Epithelial cell of prostate (primary cell): ENCODE measurements around the gene PTBP2.

Experiments
- DNase-seq: peaks from one replicate; pipeline ENCODE4 v3.0.0-alpha.2; 2011; ENCODE audit warnings: low read depth, low spot score
- H3K27ac ChIP-seq: fragments of 450-650 bp; 2 replicates; pipeline ENCODE4 v1.5.1; 2017; ENCODE audit warnings: mild to moderate bottlenecking

Gene PTBP2

DNA sequence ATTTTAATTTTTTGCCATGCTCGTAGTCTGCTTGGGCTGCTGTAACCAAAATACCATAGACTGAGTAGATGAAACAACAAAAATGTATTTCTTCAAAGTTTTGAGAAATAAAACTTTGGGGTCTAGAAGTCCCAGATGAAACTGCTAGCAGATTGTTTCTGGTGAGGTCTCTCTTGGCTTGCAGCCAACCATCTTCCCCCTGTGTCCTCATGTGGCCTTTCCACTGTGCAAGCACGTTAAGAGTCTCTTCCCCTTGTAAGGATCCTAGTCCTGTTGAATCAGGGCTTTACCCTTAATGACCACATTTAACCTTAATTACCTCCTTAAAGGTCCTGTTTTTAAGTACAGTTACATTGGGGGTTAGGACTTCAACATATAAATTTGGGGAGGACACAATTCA lies 86.6 kb downstream of the PTBP2 start:
- no peak for DNase-seq
- no peak overlapping the region for H3K27ac ChIP-seq

DNA sequence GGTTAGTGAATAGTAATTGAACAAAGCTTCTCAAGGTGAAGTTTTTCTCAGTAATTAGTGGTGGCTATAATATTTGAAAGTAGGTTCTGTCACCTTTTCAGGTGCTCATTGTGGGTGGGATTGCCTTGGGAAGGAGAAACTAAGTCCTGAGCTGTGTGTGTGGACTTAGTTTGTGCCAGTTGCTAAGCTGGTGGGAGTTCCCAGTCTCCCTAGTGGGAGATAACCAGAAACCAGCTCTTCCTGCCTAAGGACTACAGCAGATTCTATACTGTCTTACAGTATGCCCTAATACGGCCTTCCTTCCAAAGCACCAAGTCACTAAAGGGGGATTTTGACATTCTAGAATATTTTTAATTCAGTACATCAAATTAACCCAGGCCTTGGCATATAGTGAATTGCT lies 94.3 kb downstream of the PTBP2 start:
- no peak for DNase-seq

DNA sequence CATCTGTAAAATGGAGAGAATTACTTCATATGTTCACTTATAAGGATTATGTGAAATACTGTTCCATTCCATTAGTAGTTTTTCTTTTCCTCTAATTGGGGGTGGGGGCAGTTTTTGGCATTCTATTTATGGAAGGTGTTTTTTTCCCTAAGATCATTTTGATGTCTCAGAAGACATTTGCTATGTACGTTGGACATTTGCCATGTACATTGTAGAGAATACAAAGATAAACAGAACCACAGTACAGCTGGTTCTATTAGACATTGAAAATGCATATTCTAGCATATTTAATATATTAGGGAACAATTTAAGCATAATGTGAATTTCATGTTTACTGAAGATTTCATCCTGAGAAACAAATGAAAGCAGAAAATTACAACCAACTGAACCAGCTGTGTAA lies 98.5 kb downstream of the PTBP2 start:
- no peak for DNase-seq
- H3K27ac ChIP-seq, result no peak overlapping the region

More for the DNA sequence above, 94.3 kb downstream of the PTBP2 start:
- H3K27ac ChIP-seq, result no peak overlapping the region

GRCh38 chr1:96820671-96821070 lies 99.1 kb downstream of the PTBP2 start:
- no peak for DNase-seq

DNA sequence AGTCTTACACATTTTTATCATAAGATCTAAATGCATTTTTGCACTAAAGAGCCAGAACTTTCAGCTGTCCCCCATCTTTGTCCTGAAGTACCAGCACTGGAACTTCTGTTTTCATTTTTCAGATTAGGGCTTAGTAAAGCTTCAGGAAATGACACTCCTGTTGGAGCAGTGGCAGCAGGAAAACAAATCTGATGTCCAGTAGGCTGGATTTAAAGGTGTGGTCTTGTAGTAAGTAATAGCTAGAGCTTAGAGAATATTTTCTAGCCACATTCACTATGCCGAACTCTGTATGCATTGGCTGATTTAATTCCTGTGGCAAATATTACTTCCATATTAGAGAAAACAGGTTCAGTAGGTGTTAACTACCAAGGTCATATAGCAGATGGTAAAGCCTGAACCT lies 103.6 kb downstream of the PTBP2 start:
- no peak overlapping the region for H3K27ac ChIP-seq
- no peak for DNase-seq

More at GRCh38 chr1:96820671-96821070, 99.1 kb downstream of the PTBP2 start:
- H3K27ac ChIP-seq, result no peak overlapping the region

GRCh38 chr1:96825950-96826576 lies 104.5 kb downstream of the PTBP2 start:
- no peak for DNase-seq
- no peak overlapping the region for H3K27ac ChIP-seq

GRCh38 chr1:96833376-96833775 lies 111.8 kb downstream of the PTBP2 start:
- DNase-seq, result no peak
- H3K27ac ChIP-seq, result no peak overlapping the region

DNA sequence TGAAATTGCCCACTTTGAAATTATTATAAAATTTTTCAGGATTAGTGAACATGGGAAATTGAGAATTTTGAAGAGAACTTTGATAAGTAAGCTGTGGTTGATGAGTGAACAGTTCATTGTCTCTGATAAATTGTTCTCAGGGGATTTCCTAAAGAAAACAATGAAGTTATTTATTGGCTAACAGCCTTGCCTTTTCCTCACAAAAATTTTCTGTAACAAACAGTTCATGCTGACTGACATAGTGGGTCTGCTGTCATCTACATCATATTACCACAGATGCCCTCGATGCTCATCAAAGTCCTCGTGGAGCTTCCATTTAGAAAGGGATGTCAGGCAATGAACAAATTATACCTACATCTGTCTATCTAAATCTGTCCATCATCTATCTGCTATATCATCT lies 113.4 kb downstream of the PTBP2 start:
- no peak overlapping the region for H3K27ac ChIP-seq
- no peak for DNase-seq

DNA sequence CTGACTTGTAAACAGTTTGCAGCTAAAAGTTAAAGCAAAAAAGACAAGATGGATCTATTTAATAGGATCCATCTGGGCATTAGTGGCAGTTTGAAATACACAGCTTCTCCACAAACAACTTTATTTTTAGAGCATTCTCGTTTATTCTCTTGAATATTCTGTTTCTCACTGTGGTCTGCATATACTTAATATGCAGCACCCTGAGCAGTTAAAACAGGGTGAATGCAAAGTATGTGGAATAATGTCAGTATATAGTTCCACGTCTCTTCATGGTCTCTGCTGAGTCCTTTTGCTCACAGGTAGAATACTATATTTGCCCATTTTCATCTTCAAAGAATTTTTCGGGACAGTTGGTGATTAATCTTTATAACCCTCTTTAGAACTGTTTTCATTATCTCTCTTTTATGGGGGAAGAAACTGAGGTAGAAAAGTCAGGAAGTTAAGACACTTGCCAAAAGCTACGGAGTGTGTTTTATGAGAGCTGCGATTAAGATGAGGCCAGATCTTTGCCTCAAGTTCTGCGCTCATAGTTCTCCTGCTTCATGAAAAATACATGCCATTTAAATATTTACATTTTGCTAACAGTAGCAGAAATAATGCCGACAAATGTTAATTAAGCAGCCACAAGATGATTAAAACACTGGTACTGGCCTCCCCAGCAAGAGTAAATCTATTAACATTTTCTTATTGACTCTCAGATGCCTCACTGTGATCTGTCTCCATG lies 115.6 kb downstream of the PTBP2 start:
- H3K27ac ChIP-seq, result no peak overlapping the region
- DNase-seq, result no peak

GRCh38 chr1:96837781-96838216 lies 116.2 kb downstream of the PTBP2 start:
- no peak overlapping the region for H3K27ac ChIP-seq
- no peak for DNase-seq

DNA sequence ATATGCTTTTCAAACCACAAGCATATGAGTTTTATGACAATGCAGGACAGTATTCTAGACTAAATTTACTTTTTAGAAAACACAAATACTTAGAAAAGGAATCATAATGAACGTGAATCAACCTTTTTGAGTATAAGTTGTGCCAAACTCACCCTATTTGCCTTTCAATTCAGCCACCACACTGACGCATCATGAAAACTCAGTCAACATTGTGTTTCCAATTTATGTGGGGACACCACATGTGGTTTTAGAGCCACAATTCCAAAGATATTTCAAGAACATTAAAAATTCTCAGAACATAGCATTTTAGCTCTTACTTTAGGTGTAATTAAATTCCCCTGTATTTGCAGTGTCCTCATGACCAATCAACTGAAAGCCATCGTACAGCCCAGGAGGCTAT lies 118.8 kb downstream of the PTBP2 start:
- H3K27ac ChIP-seq, result no peak overlapping the region
- no peak for DNase-seq

GRCh38 chr1:96842215-96842614 lies 120.6 kb downstream of the PTBP2 start:
- no peak for DNase-seq
- no peak overlapping the region for H3K27ac ChIP-seq

DNA sequence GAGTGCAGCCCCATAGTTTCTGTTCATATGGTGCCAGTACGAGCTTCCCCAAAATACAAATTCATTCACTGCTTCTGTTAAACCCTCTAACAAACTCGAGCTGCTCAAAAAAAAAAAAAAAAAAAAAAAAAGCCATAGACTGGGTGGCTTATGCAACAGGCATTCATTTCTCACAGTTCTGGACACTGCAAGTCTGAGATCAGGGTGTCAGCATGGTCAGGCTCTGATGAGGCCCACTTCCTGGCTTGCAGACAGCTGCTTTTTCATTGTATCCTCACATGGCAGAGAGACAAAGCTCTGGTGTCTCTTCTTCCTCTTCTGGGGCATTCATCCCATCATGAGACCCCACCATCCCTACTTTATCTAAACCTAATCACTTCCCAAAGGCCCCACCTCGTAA lies 121.6 kb downstream of the PTBP2 start:
- DNase-seq, result no peak
- H3K27ac ChIP-seq, result no peak overlapping the region

GRCh38 chr1:96843601-96844000 lies 122.0 kb downstream of the PTBP2 start:
- DNase-seq, result no peak
- no peak overlapping the region for H3K27ac ChIP-seq

- no peak for DNase-seq
These were observed 123.9 kb downstream of the PTBP2 start for GRCh38 chr1:96845464-96845863.

DNA sequence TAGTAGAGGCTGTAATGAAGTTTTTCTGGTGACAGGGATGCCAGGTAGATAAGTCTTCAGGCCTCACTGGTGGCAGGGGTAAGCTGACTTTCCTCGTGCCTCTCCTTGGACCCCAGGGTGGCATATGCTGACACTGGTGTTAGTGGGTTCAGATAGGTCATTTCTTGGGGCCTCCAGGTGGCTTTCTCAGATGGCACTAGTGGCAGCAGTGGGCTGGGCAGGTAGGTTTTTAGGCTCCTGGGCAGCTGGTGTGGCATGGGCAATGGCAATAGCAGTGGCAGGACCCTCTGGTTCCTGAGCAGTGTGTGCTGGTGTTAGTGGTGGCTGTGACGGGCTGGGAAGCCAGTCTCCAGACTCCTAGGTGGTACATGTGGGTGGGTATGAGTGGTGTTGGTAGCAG lies 140.3 kb downstream of the PTBP2 start:
- H3K27ac ChIP-seq, result no peak overlapping the region
- DNase-seq, result no peak

More at GRCh38 chr1:96845464-96845863, 123.9 kb downstream of the PTBP2 start:
- no peak overlapping the region for H3K27ac ChIP-seq

DNA sequence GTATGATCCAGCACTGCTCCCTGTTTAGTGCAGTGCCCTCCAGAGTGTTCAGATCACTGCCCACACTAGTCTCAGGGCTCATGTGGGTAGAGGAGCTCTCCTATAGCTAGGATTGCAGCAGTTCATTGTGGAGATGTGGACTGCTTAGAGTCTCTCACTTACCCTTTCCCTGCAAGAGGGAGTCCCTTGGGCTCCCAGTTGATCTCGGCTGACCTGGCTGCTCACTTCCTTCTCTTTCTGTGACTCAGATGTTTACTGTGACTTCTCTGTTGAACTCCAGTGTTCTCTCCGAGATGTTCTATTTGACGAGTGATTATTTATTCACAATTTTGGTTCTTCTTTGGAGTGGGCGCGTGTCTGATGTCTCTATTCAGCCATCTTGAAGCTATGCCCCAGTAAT lies 141.9 kb downstream of the PTBP2 start:
- no peak for DNase-seq
- no peak overlapping the region for H3K27ac ChIP-seq
